ENCODE measurements around the gene SELENOW.

GRCh38 chr19:47757617-47758442, 20.7 kb upstream of the SELENOW start:
- TF ChIP-seq GATA2 (CRISPR knock-in tag; IDR thresholded peaks at IDR 0.05) = no peak
- TF ChIP-seq, protein P1, sequence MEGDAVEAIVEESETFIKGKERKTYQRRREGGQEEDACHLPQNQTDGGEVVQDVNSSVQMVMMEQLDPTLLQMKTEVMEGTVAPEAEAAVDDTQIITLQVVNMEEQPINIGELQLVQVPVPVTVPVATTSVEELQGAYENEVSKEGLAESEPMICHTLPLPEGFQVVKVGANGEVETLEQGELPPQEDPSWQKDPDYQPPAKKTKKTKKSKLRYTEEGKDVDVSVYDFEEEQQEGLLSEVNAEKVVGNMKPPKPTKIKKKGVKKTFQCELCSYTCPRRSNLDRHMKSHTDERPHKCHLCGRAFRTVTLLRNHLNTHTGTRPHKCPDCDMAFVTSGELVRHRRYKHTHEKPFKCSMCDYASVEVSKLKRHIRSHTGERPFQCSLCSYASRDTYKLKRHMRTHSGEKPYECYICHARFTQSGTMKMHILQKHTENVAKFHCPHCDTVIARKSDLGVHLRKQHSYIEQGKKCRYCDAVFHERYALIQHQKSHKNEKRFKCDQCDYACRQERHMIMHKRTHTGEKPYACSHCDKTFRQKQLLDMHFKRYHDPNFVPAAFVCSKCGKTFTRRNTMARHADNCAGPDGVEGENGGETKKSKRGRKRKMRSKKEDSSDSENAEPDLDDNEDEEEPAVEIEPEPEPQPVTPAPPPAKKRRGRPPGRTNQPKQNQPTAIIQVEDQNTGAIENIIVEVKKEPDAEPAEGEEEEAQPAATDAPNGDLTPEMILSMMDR (IDR thresholded peaks at IDR 0.05) = no peak
- TF ChIP-seq MEF2A (IDR thresholded peaks at IDR 0.05; ENCODE audit: borderline replicate concordance, low read depth) = no peak
- TF ChIP-seq MAX (IDR thresholded peaks at IDR 0.05; ENCODE audit: low read depth) = no peak
